Loucy (cell line): ENCODE results near the gene ERP44.

ENCODE experiments used
- H2AFZ ChIP-seq: fragments of 200-600 bp; sonication (generic); 2 replicates; pipeline ENCODE4 v1.6.0; 2016; ENCODE audit warnings: antibody characterized with exemption, mild to moderate bottlenecking, low read length, moderate library complexity
- H3F3A ChIP-seq: fragments of 200-600 bp; 2 replicates; pipeline ENCODE4 v1.6.0; 2016; ENCODE audit warnings: antibody characterized with exemption, low read depth, mild to moderate bottlenecking
- H3K27me3 ChIP-seq: fragments of 200-600 bp; sonication (generic); 2 replicates; pipeline ENCODE4 v1.6.1; 2014; ENCODE audit warnings: low read length, mild to moderate bottlenecking; ENCODE audit not compliant: insufficient read depth, poor library complexity, severe bottlenecking
- H3K36me3 ChIP-seq: fragments of 200-600 bp; sonication (generic); 2 replicates; pipeline ENCODE4 v1.6.1; 2016; ENCODE audit warnings: low read length; ENCODE audit not compliant: insufficient read depth
- H3K4me1 ChIP-seq: fragments of 200-600 bp; sonication (generic); 2 replicates; pipeline ENCODE4 v1.5.1; 2014; ENCODE audit warnings: low read length, mild to moderate bottlenecking; ENCODE audit not compliant: insufficient read depth, poor library complexity, severe bottlenecking
- H3K4me2 ChIP-seq: fragments of 200-600 bp; sonication (generic); 2 replicates; pipeline ENCODE4 v1.6.0; 2014; ENCODE audit warnings: antibody characterized with exemption, low read length, low read depth, mild to moderate bottlenecking; ENCODE audit not compliant: poor library complexity, severe bottlenecking
- H3K4me3 ChIP-seq: fragments of 200-600 bp; sonication (generic); 2 replicates; pipeline ENCODE4 v1.5.1; 2014; ENCODE audit warnings: low read length, mild to moderate bottlenecking, mixed read lengths; ENCODE audit not compliant: poor library complexity, severe bottlenecking
- H3K79me2 ChIP-seq: fragments of 200-600 bp; sonication (generic); 2 replicates; pipeline ENCODE4 v1.6.1; 2014; ENCODE audit warnings: low read length; ENCODE audit not compliant: insufficient read depth
- H3K9ac ChIP-seq: fragments of 200-600 bp; sonication (generic); 2 replicates; pipeline ENCODE4 v1.6.0; 2014; ENCODE audit warnings: mild to moderate bottlenecking, low read depth, low read length, moderate library complexity; ENCODE audit not compliant: poor library complexity, severe bottlenecking
- H3K9me2 ChIP-seq: fragments of 200-600 bp; sonication (generic); replicated peaks from 2 replicates; pipeline ENCODE4 v1.6.1; 2016; ENCODE audit warnings: low read depth, low read length, mixed read lengths
- H3K9me3 ChIP-seq: fragments of 200-600 bp; sonication (generic); 2 replicates; pipeline ENCODE4 v1.6.1; 2014; ENCODE audit warnings: mild to moderate bottlenecking, antibody characterized with exemption, low read length, low read depth; ENCODE audit not compliant: insufficient read depth
- H4K20me1 ChIP-seq: fragments of 200-600 bp; sonication (generic); 2 replicates; pipeline ENCODE4 v1.6.0; 2014; ENCODE audit warnings: antibody characterized with exemption, low read length, mild to moderate bottlenecking; ENCODE audit not compliant: insufficient read depth, poor library complexity, severe bottlenecking
- CTCF ChIP-seq: fragments of 200-600 bp; sonication (generic); conservative IDR thresholded peaks from 2 replicates; pipeline ENCODE4 v1.5.1; 2014; ENCODE audit warnings: mild to moderate bottlenecking, antibody characterized with exemption, low read length
- EZH2phosphoT487 ChIP-seq: fragments of 200-600 bp; IDR thresholded peaks from 2 replicates; pipeline ENCODE4 v1.6.1; 2018; ENCODE audit warnings: antibody characterized with exemption, mild to moderate bottlenecking, moderate library complexity, borderline replicate concordance

Gene ERP44

GRCh38 chr9:99977033-99977792, 121.6 kb downstream of the ERP44 start:
- H3K9me2 ChIP-seq: no peaks in the 10 kb centered on the region
- no peak overlapping the region for H3K4me3 ChIP-seq
- H3K79me2 ChIP-seq: no peaks in the 10 kb centered on the region
- H3K27me3 ChIP-seq: no peaks in the 10 kb centered on the region
- H3K4me1 ChIP-seq: no peaks in the 10 kb centered on the region
- no peaks in the 10 kb centered on the region for H4K20me1 ChIP-seq
- no peak overlapping the region for H3K9ac ChIP-seq
- H2AFZ ChIP-seq: no peak overlapping the region
- no peak overlapping the region for H3K4me2 ChIP-seq
- TF ChIP-seq CTCF: no peak
- no peak for TF ChIP-seq EZH2phosphoT487
- no peaks in the 10 kb centered on the region for H3K36me3 ChIP-seq
- no peaks in the 10 kb centered on the region for H3F3A ChIP-seq
- no peaks in the 10 kb centered on the region for H3K9me3 ChIP-seq

- no peaks in the 10 kb centered on the region for H3K9me2 ChIP-seq
- H3K79me2 ChIP-seq: no peaks in the 10 kb centered on the region
- no peaks in the 10 kb centered on the region for H3F3A ChIP-seq
- no peaks in the 10 kb centered on the region for H3K9me3 ChIP-seq
- peaks cover 6% of the 10 kb centered on the region; the same call in 1 of the 2 replicates for H3K36me3 ChIP-seq
- H3K4me2 ChIP-seq: no peak overlapping the region
- no peaks in the 10 kb centered on the region for H3K27me3 ChIP-seq
- no peak overlapping the region for H2AFZ ChIP-seq
- no peak overlapping the region for H3K4me3 ChIP-seq
- no peak overlapping the region for H3K9ac ChIP-seq
- TF ChIP-seq CTCF (no peak), EZH2phosphoT487 (no peak)
- H3K4me1 ChIP-seq: no peaks in the 10 kb centered on the region
- H4K20me1 ChIP-seq: no peaks in the 10 kb centered on the region
Measured at GRCh38 chr9:99973455-99973854, 125.3 kb downstream of the ERP44 start.

GRCh38 chr9:99971410-99971809, 127.4 kb downstream of the ERP44 start:
- no peak overlapping the region for H3K9ac ChIP-seq
- no peaks in the 10 kb centered on the region for H4K20me1 ChIP-seq
- H3K9me2 ChIP-seq: no peaks in the 10 kb centered on the region
- no peaks in the 10 kb centered on the region for H3K4me1 ChIP-seq
- H3K27me3 ChIP-seq: no peaks in the 10 kb centered on the region
- H3K4me2 ChIP-seq: no peak overlapping the region
- H3K36me3 ChIP-seq: peaks cover 17% of the 10 kb centered on the region; the same call in 1 of the 2 replicates
- H3K4me3 ChIP-seq: no peak overlapping the region
- no peak overlapping the region for H2AFZ ChIP-seq
- TF ChIP-seq CTCF (no peak), EZH2phosphoT487 (no peak)
- no peaks in the 10 kb centered on the region for H3K79me2 ChIP-seq
- H3K9me3 ChIP-seq: no peaks in the 10 kb centered on the region
- no peaks in the 10 kb centered on the region for H3F3A ChIP-seq
